ENCODE results near the gene AKIRIN2. TPM values are rescaled to one million over a fixed set of nuclear protein-coding genes. Genes with fewer than 3 reads are reported as not detected.

The AKIRIN2 gene
- total and polyA plus RNA-seq, 9 of the 15 experiments (the other 6 are each of a cell fraction or from before 2014, with no cell fraction given) = 5.8 to 63.9 (median 28.1) TPM

DNA sequence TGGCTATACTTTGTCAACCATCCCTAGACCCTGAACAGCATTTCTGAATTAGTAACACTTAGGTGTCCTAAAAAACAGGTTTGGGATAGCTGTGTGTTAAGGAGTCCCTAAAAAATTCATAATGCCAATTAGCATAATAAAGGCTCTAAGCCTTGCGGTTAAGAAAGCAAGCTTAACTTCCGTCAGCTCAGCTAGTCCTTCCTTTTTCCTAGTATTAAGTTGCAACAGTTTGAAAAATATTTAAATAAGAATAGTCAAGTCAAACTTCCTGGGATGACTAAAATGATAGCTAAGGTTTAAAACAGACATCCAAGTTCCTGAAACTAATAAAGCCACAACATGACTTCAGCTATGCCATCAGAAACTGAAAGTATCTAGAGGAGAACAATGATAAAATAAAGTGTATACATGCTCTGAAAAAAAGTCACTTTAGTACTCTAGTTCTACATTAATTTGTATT is 3.5 kb downstream of the AKIRIN2 start:
- peaks cover 85% of the 10 kb centered on the region for H3K79me2 ChIP-seq (ENCODE audit: control insufficient read depth, insufficient read depth, low read length)
- no TSS peak for BruUV-seq (replicated peaks)
- H3K27ac ChIP-seq (ENCODE audit: extremely low read depth, low read depth, low read length) = no peak overlapping the region
- ATAC-seq (no peak), FAIRE-seq (no peak), DNase-seq (ENCODE audit: extremely low read depth in 1 of 4, low spot score in 3 of 4) (no peak)
- no peaks in the 10 kb centered on the region for H3K27me3 ChIP-seq (ENCODE audit: control insufficient read depth in 2 of 2, insufficient read depth in 2 of 2, low read length in 2 of 2)
- H3K9me1 ChIP-seq (ENCODE audit: control insufficient read depth, insufficient read depth, low read length) = no peaks in the 10 kb centered on the region
- 21% methylated on average over 2 of the region's 2 CpGs for WGBS (ENCODE audit: insufficient coverage, low coverage, missing lambda C conversion rate)
- POLR2A ChIA-PET = interaction anchor here (0.5 to 7.8 kb wide), 10 partner anchors 9 to 109 kb away, joined by 3 to 77 read pairs (median 8); partner anchors contain the start of gene RARS2
- TF ChIP-seq, protein P1, sequence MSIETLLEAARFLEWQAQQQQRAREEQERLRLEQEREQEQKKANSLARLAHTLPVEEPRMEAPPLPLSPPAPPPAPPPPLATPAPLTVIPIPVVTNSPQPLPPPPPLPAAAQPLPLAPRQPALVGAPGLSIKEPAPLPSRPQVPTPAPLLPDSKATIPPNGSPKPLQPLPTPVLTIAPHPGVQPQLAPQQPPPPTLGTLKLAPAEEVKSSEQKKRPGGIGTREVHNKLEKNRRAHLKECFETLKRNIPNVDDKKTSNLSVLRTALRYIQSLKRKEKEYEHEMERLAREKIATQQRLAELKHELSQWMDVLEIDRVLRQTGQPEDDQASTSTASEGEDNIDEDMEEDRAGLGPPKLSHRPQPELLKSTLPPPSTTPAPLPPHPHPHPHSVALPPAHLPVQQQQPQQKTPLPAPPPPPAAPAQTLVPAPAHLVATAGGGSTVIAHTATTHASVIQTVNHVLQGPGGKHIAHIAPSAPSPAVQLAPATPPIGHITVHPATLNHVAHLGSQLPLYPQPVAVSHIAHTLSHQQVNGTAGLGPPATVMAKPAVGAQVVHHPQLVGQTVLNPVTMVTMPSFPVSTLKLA (conservative IDR thresholded peaks at IDR 0.05) = 0 out of 4 replicates have a peak, but pooled peaks of 1 of the 2 experiments have one; percentile 8
- TF ChIP-seq, protein P2, sequence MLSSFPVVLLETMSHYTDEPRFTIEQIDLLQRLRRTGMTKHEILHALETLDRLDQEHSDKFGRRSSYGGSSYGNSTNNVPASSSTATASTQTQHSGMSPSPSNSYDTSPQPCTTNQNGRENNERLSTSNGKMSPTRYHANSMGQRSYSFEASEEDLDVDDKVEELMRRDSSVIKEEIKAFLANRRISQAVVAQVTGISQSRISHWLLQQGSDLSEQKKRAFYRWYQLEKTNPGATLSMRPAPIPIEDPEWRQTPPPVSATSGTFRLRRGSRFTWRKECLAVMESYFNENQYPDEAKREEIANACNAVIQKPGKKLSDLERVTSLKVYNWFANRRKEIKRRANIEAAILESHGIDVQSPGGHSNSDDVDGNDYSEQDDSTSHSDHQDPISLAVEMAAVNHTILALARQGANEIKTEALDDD (IDR thresholded peaks at IDR 0.05) = peak; percentile 37; the same call in 1 of the 2 replicates
- TF ChIP-seq POLR3A (IDR thresholded peaks at IDR 0.05; ENCODE audit: borderline replicate concordance, extremely low read depth, insufficient read depth, insufficient read length) = no peak
- TF ChIP-seq, protein P3, sequence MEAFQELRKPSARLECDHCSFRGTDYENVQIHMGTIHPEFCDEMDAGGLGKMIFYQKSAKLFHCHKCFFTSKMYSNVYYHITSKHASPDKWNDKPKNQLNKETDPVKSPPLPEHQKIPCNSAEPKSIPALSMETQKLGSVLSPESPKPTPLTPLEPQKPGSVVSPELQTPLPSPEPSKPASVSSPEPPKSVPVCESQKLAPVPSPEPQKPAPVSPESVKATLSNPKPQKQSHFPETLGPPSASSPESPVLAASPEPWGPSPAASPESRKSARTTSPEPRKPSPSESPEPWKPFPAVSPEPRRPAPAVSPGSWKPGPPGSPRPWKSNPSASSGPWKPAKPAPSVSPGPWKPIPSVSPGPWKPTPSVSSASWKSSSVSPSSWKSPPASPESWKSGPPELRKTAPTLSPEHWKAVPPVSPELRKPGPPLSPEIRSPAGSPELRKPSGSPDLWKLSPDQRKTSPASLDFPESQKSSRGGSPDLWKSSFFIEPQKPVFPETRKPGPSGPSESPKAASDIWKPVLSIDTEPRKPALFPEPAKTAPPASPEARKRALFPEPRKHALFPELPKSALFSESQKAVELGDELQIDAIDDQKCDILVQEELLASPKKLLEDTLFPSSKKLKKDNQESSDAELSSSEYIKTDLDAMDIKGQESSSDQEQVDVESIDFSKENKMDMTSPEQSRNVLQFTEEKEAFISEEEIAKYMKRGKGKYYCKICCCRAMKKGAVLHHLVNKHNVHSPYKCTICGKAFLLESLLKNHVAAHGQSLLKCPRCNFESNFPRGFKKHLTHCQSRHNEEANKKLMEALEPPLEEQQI (IDR thresholded peaks at IDR 0.05) = no peak
- TF ChIP-seq ZNF140 (CRISPR knock-in tag; IDR thresholded peaks at IDR 0.05) = no peak
- TF ChIP-seq NELFE (IDR thresholded peaks at IDR 0.05; ENCODE audit: insufficient read depth, insufficient read length) = no peak
- no peak for TF ChIP-seq FOXM1 (IDR thresholded peaks at IDR 0.05; ENCODE audit: low read depth)
- no peak for TF ChIP-seq FOXM1 (CRISPR knock-in tag; IDR thresholded peaks at IDR 0.05; ENCODE audit: low read depth)
- TF ChIP-seq ELF1 (tag; IDR thresholded peaks at IDR 0.05) = 0 out of 2 replicates have a peak, but pooled peaks have one; percentile 10
- no peak overlapping the region for H2AFZ ChIP-seq (ENCODE audit: low read depth, low read length)
- peak overlapping the region; percentile 77 for H3K4me2 ChIP-seq (ENCODE audit: insufficient read depth, low read length)
- in situ Hi-C loops (cut with MboI) (no loop called here), intact Hi-C loops (cut with micrococcal nuclease) (loop anchor here (10.0 kb wide), 1 partner anchor 304 kb away; no protein-coding TSS in a partner anchor)
- peaks cover 0 to 8% of the 10 kb centered on the region in 2 experiments; a peak in 2 of 5 replicates for H3K4me1 ChIP-seq (replicated peaks in 1 of 2; ENCODE audit: control insufficient read depth in 2 of 2, insufficient read depth in 2 of 2, low read length in 2 of 2)
- H3K4me3 ChIP-seq = peak overlapping the region; percentile 96
- peaks cover 49% of the 10 kb centered on the region for H4K20me1 ChIP-seq (replicated peaks; ENCODE audit: control insufficient read depth, insufficient read depth, low read length)
- peaks cover 42% of the 10 kb centered on the region for H3K36me3 ChIP-seq (ENCODE audit: control insufficient read depth, insufficient read depth, low read length)
- H3K9me3 ChIP-seq (replicated peaks; ENCODE audit: control insufficient read depth, insufficient read depth, low read depth, low read length) = no peaks in the 10 kb centered on the region
- peak overlapping the region in 1 of 2 experiments; percentile 90; a peak in 2 of 4 replicates for H3K9ac ChIP-seq (ENCODE audit: insufficient read depth in 1 of 2, low read depth in 2 of 2, low read length in 2 of 2)
- CTCF ChIA-PET (ENCODE audit: low intra/inter-chr PET ratio) = no interaction called here
